ENCODE results near the gene TRIM59. TPM values are rescaled to one million over a fixed set of nuclear protein-coding genes. Genes with fewer than 3 reads are reported as not detected.

The TRIM59 gene
- total RNA-seq, 1 donor = 21.0 TPM

DNA sequence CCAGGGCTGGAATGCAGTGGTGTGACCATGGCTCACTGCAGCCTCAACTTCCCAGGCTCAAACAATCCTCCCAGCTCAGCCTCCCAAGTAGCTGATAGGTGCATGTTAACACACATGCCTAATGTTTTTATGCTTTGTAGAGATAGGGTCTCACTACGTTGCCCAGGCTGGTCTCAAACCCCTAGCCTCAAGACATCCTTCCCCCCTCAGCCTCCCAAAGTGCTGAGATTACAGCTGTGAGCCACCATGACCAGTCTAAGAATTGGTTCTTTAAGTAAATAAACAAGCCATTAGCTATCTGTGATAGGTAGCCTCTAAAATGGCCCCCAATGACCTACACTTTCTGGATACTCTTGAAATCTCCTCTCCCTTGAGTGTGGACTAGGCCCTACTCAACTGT, 3.7 kb downstream of the TRIM59 start:
- Histone ChIP-seq H3K4me1 (ENCODE audit: insufficient read depth, low read length) (peaks cover 24% of the 10 kb centered on the region), H3K27me3 (ENCODE audit: insufficient read depth, low read length) (no peaks in the 10 kb centered on the region), H3K4me3 (ENCODE audit: low read length) (no peak overlapping the region), H3K9me3 (ENCODE audit: low read depth, low read length) (no peaks in the 10 kb centered on the region)

DNA sequence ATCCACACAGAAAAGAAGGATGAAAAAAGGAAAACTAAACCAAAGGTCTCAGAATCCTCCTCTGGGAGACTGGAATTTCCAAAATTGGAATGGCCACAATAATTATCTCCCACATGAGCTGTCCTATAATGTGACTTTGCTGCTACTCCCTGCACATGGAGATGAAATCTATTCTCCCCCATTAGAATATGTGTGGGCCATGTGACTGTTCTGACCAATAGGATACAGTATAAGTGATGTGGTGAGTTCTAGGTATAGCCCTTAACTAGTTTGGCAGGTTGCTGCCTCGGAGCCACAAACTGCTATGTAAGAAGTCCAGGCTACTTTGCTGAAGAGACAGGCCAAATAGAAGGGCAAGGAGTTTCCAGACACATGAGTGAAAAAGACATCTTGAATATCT, 5.2 kb downstream of the TRIM59 start:
- H3K27me3 ChIP-seq (ENCODE audit: insufficient read depth, low read length) = no peaks in the 10 kb centered on the region

DNA sequence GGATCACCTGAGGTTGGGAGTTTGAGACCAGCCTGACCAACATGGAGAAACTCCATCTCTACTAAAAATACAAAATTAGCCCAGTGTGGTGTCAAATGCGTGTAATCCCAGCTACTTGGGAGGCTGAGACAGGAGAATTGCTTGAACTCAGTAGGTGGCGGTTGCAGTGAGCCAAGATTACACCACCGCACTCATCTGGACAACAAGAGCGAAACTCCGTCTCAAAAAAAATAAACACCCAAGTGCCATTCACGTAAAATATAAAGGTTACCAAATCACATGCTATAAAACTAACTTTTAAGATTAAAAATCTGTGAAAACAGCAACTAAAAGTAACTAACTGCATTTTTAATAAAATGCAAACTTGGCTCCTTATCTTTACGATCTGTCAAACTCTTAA, 8.9 kb downstream of the TRIM59 start:
- no peaks in the 10 kb centered on the region for H3K27me3 ChIP-seq (ENCODE audit: insufficient read depth, low read length)
- H3K4me3 ChIP-seq (ENCODE audit: low read length) = no peak overlapping the region
- no peaks in the 10 kb centered on the region for H3K9me3 ChIP-seq (ENCODE audit: low read depth, low read length)
- H3K4me1 ChIP-seq (ENCODE audit: insufficient read depth, low read length) = peaks cover under 1% of the 10 kb centered on the region

More for the DNA sequence above, 5.2 kb downstream of the TRIM59 start:
- Histone ChIP-seq H3K4me3 (ENCODE audit: low read length) (no peak overlapping the region), H3K9me3 (ENCODE audit: low read depth, low read length) (no peaks in the 10 kb centered on the region), H3K4me1 (ENCODE audit: insufficient read depth, low read length) (peaks cover 16% of the 10 kb centered on the region)

DNA sequence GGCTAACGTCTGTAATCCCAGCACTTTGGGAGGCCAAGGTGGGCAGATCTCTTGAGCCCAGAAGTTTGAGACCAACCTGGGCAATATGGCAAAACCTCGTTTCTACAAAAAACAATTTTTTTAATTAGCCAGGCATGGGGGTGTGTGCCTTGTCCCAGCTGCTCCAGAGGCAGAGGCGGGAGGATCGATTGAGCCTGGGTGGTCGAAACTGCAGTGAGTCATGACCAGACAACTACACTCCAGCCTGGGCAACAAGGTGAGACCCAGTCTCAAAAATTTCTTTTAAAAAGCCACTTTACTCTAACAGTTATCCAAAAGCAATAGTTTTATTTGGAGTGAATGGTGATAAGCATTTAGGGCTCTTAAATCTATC, 12.5 kb downstream of the TRIM59 start:
- no peaks in the 10 kb centered on the region for H3K27me3 ChIP-seq (ENCODE audit: insufficient read depth, low read length)
- no peak overlapping the region for H3K4me3 ChIP-seq (ENCODE audit: low read length)
- no peaks in the 10 kb centered on the region for H3K9me3 ChIP-seq (ENCODE audit: low read depth, low read length)
- no peaks in the 10 kb centered on the region for H3K4me1 ChIP-seq (ENCODE audit: insufficient read depth, low read length)

DNA sequence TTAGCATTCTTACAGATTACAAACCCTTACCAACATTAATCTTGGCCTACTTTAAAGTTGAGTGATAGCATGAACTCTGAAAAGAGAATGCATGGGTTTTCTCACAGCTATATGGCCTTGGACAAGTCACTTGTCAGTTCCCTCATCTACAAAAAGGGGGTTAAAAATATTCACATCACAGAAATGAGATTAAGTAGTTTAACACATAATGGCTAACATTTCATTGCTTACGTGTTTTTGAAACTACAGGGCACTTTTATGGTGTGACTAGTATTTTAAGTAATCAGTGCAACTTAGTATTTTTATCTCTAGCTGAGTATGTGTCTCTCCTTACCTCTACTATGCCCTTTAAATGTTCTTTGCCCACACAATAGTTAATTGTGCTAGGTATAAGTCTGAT, 13.8 kb downstream of the TRIM59 start:
- H3K4me3 ChIP-seq (ENCODE audit: low read length) = no peak overlapping the region
- no peaks in the 10 kb centered on the region for H3K27me3 ChIP-seq (ENCODE audit: insufficient read depth, low read length)
- H3K4me1 ChIP-seq (ENCODE audit: insufficient read depth, low read length) = no peaks in the 10 kb centered on the region
- H3K9me3 ChIP-seq (ENCODE audit: low read depth, low read length) = no peaks in the 10 kb centered on the region

DNA sequence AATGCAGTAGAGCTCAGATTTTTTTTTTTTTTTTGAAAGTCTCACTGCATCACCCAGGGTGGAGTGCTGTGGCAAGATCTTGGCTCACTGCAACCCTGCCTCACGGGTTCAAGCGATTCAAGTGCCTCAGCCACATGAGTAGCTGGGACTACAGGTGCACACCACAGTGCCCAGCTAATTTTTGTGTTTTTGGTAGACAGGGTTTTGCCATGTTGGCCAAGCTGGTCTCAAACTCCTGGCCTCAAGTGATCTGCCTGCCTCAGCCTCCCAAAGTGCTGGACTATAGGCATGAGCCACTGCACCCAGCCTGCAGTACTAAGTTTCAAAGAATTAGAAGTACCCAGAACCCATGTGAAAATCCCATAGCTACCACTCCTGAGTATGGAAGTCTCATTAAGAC, 14.5 kb downstream of the TRIM59 start:
- no peaks in the 10 kb centered on the region for H3K4me1 ChIP-seq (ENCODE audit: insufficient read depth, low read length)
- no peak overlapping the region for H3K4me3 ChIP-seq (ENCODE audit: low read length)
- H3K27me3 ChIP-seq (ENCODE audit: insufficient read depth, low read length) = no peaks in the 10 kb centered on the region
- no peaks in the 10 kb centered on the region for H3K9me3 ChIP-seq (ENCODE audit: low read depth, low read length)

DNA sequence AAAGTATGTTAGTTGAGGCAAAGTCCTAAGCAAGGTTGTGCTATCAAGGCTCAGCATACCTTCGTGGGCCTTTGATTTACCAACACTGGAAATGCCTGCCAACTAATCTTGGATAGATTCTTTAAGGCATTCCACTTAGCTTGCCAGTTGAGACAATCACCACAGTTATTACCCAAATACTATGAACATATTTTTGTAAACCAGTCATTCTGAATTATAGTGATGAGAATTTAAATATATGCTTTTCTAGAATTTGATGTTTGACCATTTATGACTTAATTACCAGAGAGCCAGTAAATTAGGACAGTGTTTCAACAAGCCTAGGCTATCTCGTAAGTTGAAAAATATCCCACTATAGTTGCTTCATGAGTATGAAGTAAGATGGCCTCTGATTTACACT, 15.5 kb downstream of the TRIM59 start:
- Histone ChIP-seq H3K9me3 (ENCODE audit: low read depth, low read length) (no peaks in the 10 kb centered on the region), H3K4me3 (ENCODE audit: low read length) (no peak overlapping the region), H3K4me1 (ENCODE audit: insufficient read depth, low read length) (no peaks in the 10 kb centered on the region), H3K27me3 (ENCODE audit: insufficient read depth, low read length) (no peaks in the 10 kb centered on the region)

DNA sequence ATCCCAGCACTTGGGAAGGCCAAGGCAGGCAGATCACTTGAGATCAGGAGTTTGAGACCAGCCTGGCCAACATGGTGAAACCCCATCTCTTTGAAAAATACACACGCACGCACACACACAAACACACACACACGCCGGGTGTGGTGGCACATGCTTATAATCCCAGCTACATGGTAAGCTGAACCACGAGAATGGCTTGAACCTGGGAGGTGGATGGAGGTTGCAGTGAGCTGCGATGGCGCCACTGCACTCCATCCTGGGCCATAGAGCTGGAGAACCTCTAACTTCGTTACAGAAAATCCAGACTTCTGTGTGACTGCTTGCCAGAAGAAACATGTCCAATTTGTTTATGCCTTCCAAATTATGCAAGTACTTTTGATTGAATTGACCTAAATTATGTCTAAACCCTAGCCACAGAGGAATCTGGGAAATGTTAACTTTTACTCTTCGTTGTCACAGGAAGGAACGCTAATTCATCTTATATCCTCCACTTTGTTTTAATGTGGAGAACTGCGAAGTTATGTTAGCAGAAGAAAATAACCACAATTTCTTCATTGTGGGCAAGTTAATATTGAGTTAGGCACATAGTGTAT, 21.7 kb downstream of the TRIM59 start:
- H3K4me3 ChIP-seq (ENCODE audit: low read length) = no peak overlapping the region
- H3K27me3 ChIP-seq (ENCODE audit: insufficient read depth, low read length) = no peaks in the 10 kb centered on the region
- no peaks in the 10 kb centered on the region for H3K9me3 ChIP-seq (ENCODE audit: low read depth, low read length)
- no peaks in the 10 kb centered on the region for H3K4me1 ChIP-seq (ENCODE audit: insufficient read depth, low read length)

DNA sequence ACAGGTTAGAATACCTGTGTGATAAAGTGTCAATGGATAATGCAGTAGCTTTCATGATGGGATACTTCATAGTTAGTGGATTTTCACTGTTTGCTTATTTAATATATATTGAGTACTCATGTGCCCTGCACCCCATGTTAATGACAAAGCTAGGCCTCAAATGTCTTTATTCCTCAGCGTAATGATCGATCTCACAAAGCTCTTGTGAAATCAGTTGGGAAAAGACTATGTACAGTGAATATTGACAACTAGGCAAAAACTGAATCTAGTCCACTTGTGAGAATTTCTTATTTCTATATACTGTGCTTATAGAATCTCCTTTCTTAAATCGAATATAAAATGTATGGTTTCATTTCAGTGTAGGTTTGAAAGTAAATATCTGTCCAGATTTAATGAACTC, 32.3 kb downstream of the TRIM59 start:
- H3K27me3 ChIP-seq (ENCODE audit: insufficient read depth, low read length) = no peaks in the 10 kb centered on the region
- H3K4me1 ChIP-seq (ENCODE audit: insufficient read depth, low read length) = peaks cover 3% of the 10 kb centered on the region
- H3K9me3 ChIP-seq (ENCODE audit: low read depth, low read length) = no peaks in the 10 kb centered on the region
- no peak overlapping the region for H3K4me3 ChIP-seq (ENCODE audit: low read length)

DNA sequence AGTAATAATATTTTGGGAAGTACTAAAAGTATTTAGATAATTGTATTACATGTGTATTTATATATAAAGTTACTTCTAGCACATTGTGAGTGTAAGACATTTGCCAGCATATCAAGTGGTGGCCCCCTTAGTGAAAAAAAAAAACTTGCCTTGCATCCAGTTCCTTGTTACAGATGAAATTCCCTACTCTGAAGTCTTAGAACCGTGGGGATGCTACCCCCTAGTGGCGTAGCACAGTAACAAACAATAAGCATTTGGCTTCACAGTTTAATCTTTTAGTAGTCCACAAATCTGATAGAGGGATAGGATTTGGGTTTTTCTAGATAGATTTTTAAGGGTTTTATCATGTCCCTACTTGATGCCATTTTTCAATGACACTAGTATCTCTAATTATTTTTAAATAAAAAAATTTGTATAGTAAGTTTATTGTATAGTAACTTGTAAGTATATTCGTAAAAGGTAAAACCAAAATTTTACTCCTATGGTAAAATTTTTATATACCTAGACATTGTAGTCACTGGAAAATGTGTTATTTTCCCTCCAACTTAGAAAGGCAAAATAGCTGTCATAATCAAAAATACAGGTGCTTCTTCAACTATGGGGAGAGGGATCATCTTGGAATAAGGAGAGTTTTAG, 35.9 kb downstream of the TRIM59 start:
- no peaks in the 10 kb centered on the region for H3K9me3 ChIP-seq (ENCODE audit: low read depth, low read length)
- H3K4me3 ChIP-seq (ENCODE audit: low read length) = no peak overlapping the region
- no peaks in the 10 kb centered on the region for H3K27me3 ChIP-seq (ENCODE audit: insufficient read depth, low read length)
- H3K4me1 ChIP-seq (ENCODE audit: insufficient read depth, low read length) = no peaks in the 10 kb centered on the region

DNA sequence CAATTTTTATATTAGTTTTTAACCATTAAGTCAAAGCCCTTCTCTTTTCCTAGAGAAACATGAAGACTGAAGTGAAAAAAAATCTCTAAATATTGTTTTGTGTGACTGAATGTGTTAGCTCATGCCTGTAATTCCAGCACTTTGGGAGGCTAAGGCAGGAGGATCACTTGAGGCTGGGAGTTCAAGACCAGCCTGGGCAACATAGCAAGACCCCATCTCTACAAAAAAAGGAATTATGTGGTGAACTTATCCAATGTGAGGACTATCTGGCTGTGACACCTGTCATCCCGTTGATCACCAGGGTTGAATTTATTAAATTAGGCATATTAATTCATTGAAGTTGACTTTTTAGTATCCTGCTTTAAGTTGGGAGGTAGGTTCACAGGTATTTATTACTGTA, 37.1 kb downstream of the TRIM59 start:
- no peak overlapping the region for H3K4me3 ChIP-seq (ENCODE audit: low read length)
- no peaks in the 10 kb centered on the region for H3K9me3 ChIP-seq (ENCODE audit: low read depth, low read length)
- no peaks in the 10 kb centered on the region for H3K27me3 ChIP-seq (ENCODE audit: insufficient read depth, low read length)
- no peaks in the 10 kb centered on the region for H3K4me1 ChIP-seq (ENCODE audit: insufficient read depth, low read length)

DNA sequence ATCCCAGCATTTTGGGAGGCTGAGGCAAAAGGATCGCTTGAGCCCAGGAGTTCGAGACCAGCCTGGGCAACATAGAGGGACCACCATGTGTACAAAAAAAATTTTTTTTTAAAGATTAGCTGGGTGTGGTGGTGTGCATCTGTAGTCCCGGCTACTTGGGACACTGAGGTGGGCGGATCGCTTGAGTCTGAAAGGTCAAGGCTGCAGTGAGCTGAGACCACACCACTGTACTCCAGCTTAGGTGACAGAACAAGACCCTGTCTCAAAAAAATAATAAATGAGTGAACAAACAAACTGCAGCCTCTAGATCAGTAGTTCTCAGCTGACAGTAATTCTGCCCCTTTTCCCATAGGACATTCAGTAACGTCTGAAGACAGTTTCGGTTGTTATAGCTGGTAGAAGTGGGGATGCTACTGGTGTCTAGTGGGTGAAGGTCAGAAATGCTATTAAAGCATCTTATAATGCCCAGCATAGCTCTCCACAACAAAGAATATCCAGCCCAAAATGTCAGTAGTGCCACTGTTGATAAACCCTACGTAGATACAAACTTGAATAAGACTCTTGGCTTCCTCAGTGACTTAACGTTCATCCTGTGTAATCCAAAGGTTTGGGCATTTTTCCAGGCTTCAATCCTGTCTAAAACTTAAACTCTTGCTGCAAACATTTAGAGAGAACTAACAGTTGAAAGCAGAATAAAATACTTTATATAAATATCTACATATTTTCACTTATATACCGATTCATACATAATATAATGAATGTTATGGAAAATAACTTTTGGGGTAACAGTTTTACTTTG, 39.6 kb downstream of the TRIM59 start:
- Histone ChIP-seq H3K27me3 (ENCODE audit: insufficient read depth, low read length) (no peaks in the 10 kb centered on the region), H3K4me1 (ENCODE audit: insufficient read depth, low read length) (no peaks in the 10 kb centered on the region), H3K4me3 (ENCODE audit: low read length) (no peak overlapping the region), H3K9me3 (ENCODE audit: low read depth, low read length) (no peaks in the 10 kb centered on the region)

DNA sequence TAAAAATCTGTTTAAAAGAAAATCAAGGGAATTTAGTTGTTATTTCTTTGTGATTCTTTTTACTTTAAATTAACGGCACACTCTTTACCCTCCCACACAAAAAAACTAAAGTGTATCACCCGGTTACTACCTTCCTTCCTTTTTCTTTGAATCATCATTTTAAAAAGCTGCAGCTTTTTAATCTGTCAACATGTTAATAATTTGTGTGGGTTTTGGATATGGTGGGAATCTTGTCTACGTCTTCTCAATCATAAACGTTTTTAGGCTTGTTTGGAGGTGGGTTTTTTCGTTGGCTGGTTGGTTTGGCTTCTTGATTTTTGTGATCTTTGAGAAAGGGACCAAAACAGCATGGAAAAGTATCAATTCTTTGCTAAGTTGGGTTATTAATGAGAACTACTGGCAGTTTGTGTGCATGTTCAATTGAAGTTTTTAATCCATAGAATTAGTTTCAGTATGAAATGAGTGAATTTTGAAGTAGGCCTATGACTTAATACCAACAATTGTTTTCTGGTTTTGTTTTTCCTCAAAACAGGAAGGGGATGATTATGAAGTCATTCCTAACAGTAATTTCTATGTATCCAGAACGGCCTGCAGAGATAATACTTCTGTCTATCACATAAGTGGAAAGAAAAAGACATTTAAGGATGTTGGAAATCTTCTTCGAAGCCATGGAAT, 45.7 kb downstream of the TRIM59 start:
- Histone ChIP-seq H3K4me3 (ENCODE audit: low read length) (no peak overlapping the region), H3K27me3 (ENCODE audit: insufficient read depth, low read length) (no peaks in the 10 kb centered on the region)

DNA sequence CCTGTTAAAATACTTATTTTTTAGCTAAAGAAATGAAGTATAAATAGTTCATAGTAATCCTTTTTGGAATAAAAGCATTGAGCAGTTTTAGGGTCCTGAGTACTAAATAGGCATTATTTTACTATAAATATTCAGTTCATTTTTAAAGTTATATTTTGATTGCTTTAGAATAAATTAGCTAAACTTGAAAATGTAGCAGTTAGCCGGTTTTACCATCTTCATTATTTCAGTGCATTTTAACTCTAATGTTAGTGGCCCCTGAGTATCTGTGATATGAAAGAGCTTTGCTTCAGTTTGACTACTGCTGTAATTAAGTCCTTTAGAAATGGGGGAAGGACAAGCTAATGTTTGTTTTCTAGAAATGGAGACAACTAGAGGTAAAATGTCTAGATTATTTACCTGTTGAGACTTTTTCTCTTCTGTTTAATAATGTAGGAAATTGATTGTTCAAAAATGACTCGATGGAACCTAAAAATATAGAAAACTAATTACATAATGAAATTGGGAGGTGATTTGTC, 46.5 kb downstream of the TRIM59 start:
- Histone ChIP-seq H3K9me3 (ENCODE audit: low read depth, low read length) (no peaks in the 10 kb centered on the region), H3K4me3 (ENCODE audit: low read length) (no peak overlapping the region), H3K27me3 (ENCODE audit: insufficient read depth, low read length) (no peaks in the 10 kb centered on the region), H3K4me1 (ENCODE audit: insufficient read depth, low read length) (peaks cover 27% of the 10 kb centered on the region)

More for the DNA sequence above, 45.7 kb downstream of the TRIM59 start:
- Histone ChIP-seq H3K4me1 (ENCODE audit: insufficient read depth, low read length) (peaks cover 20% of the 10 kb centered on the region), H3K9me3 (ENCODE audit: low read depth, low read length) (no peaks in the 10 kb centered on the region)
